Measurements from ENCODE around the gene MTOR. TPM values are rescaled to one million over a fixed set of nuclear protein-coding genes. Genes with fewer than 3 reads are reported as not detected.

MTOR gene
- total RNA-seq, 1 donor from 2014 or later, result 43.6 TPM

DNA sequence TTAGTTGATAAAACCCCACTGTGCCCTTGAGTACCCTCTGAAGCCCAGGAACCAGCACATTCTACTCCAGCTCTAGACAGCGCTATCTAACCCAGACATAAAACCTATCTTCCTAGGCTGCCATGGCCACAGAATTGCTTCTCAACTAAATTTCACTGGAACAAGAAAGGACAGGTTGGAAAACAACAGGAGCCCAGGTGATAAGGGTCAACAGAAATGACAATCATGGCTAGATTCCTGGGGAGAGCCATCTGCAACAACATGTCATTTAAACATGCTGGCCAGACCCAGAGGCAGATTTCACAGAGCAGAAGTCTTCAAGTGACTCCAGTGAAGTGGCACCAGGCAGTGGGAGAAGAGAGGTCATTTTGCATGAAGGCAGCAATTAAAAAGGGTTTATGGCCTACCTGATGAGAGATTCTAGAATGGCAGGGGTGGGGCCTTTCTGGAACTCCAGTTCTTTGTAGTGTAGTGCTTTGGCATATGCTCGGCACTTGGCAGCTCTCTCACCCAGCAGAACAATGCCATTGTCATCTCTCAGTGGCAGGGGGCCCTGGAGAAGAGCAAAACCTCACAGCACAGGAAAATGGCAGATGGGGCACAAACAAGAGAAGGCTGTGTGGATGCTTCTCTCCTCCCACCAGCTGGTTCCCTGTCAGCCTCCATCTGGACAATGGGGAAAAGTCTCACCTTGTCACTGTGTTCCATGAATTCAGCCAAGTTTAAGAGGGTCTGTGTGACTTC is 63.3 kb downstream of the MTOR start:
- H3K9me3 ChIP-seq (ENCODE audit: insufficient read depth, low read depth, low read length), result peaks cover 3% of the 10 kb centered on the region
- no peaks in the 10 kb centered on the region for H3K4me1 ChIP-seq (ENCODE audit: insufficient read depth, low read length)
- H3K27me3 ChIP-seq (ENCODE audit: insufficient read depth, low read length), result no peaks in the 10 kb centered on the region
- no peak for DNase-seq (ENCODE audit: low read depth)
- H4K20me1 ChIP-seq (ENCODE audit: insufficient read depth, low read length), result peaks cover 19% of the 10 kb centered on the region
- H3K27ac ChIP-seq (ENCODE audit: low read depth, low read length), result no peak overlapping the region
- H3K9ac ChIP-seq (ENCODE audit: low read length), result no peak overlapping the region
- Mint-ChIP-seq H3K4me1 (ENCODE audit: low read depth, unreplicated experiment) (peaks cover 6% of the 10 kb centered on the region), H3K27ac (ENCODE audit: unreplicated experiment) (no peak overlapping the region), H3K4me3 (ENCODE audit: unreplicated experiment) (no peak overlapping the region), H3K9me3 (ENCODE audit: unreplicated experiment) (no peaks in the 10 kb centered on the region), H3K27me3 (ENCODE audit: low read depth, unreplicated experiment) (no peaks in the 10 kb centered on the region), H3K36me3 (ENCODE audit: low read depth, unreplicated experiment) (peaks cover 22% of the 10 kb centered on the region)
- no peak overlapping the region for H3K4me2 ChIP-seq (ENCODE audit: low read length)
- H3K79me2 ChIP-seq (ENCODE audit: insufficient read depth, low read length), result no peaks in the 10 kb centered on the region
- no peak for TF ChIP-seq EZH2 (IDR thresholded peaks at IDR 0.05; ENCODE audit: insufficient read depth, low read length)
- TF ChIP-seq, protein P1, sequence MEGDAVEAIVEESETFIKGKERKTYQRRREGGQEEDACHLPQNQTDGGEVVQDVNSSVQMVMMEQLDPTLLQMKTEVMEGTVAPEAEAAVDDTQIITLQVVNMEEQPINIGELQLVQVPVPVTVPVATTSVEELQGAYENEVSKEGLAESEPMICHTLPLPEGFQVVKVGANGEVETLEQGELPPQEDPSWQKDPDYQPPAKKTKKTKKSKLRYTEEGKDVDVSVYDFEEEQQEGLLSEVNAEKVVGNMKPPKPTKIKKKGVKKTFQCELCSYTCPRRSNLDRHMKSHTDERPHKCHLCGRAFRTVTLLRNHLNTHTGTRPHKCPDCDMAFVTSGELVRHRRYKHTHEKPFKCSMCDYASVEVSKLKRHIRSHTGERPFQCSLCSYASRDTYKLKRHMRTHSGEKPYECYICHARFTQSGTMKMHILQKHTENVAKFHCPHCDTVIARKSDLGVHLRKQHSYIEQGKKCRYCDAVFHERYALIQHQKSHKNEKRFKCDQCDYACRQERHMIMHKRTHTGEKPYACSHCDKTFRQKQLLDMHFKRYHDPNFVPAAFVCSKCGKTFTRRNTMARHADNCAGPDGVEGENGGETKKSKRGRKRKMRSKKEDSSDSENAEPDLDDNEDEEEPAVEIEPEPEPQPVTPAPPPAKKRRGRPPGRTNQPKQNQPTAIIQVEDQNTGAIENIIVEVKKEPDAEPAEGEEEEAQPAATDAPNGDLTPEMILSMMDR (IDR thresholded peaks at IDR 0.05; ENCODE audit: insufficient read depth, low read depth, low read length), result no peak
- no peak overlapping the region for H2AFZ ChIP-seq (ENCODE audit: low read depth, low read length)
- no peak overlapping the region for H3K4me3 ChIP-seq (ENCODE audit: insufficient read depth, low read depth, low read length)
- no peak for FAIRE-seq
- peaks cover 34% of the 10 kb centered on the region for H3K36me3 ChIP-seq (ENCODE audit: insufficient read depth, low read length)

DNA sequence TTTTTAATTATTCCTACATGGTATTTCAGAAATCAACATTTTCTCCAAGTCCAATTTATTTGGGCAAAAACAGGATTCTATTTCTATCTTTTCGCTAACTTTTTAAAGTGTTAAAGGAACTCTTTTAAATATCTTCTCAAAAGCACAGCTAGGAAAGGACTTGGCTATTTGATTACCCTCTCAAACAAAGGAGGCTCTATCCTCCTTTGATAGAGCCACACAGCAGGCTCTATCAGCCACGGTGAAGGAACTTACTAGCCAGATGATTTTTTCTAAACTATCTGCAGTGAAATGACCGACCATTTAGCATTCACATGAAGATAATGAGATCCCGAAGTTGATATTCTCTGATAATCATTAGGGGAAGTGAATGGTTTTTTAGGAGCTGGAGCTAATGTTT is 64.1 kb downstream of the MTOR start:
- no peaks in the 10 kb centered on the region for H3K27me3 Mint-ChIP-seq (ENCODE audit: low read depth, unreplicated experiment)

More for the DNA sequence above, 64.1 kb downstream of the MTOR start:
- Histone ChIP-seq H3K27me3 (ENCODE audit: insufficient read depth, low read length) (no peaks in the 10 kb centered on the region), H3K27ac (ENCODE audit: low read depth, low read length) (no peak overlapping the region), H3K79me2 (ENCODE audit: insufficient read depth, low read length) (no peaks in the 10 kb centered on the region), H4K20me1 (ENCODE audit: insufficient read depth, low read length) (peaks cover 25% of the 10 kb centered on the region), H3K4me1 (ENCODE audit: insufficient read depth, low read length) (no peaks in the 10 kb centered on the region), H2AFZ (ENCODE audit: low read depth, low read length) (no peak overlapping the region), H3K4me2 (ENCODE audit: low read length) (no peak overlapping the region), H3K9me3 (ENCODE audit: insufficient read depth, low read depth, low read length) (peaks cover 3% of the 10 kb centered on the region), H3K36me3 (ENCODE audit: insufficient read depth, low read length) (peaks cover 33% of the 10 kb centered on the region), H3K9ac (ENCODE audit: low read length) (no peak overlapping the region), H3K4me3 (ENCODE audit: insufficient read depth, low read depth, low read length) (no peak overlapping the region)
- Mint-ChIP-seq H3K4me1 (ENCODE audit: low read depth, unreplicated experiment) (peaks cover 6% of the 10 kb centered on the region), H3K9me3 (ENCODE audit: unreplicated experiment) (no peaks in the 10 kb centered on the region), H3K27ac (ENCODE audit: unreplicated experiment) (no peak overlapping the region), H3K4me3 (ENCODE audit: unreplicated experiment) (no peak overlapping the region), H3K36me3 (ENCODE audit: low read depth, unreplicated experiment) (peaks cover 18% of the 10 kb centered on the region)
- no peak for TF ChIP-seq EZH2 (IDR thresholded peaks at IDR 0.05; ENCODE audit: insufficient read depth, low read length)
- TF ChIP-seq, protein P1 (IDR thresholded peaks at IDR 0.05; ENCODE audit: insufficient read depth, low read depth, low read length), result no peak
- no peak for DNase-seq (ENCODE audit: low read depth)
- FAIRE-seq, result no peak
